NK-92 (cell line): Measurements from ENCODE around the gene GSN.

Experiments used
- DNase-seq: peaks from one replicate; lab custom pipeline; 2025; ENCODE audit not compliant: unreplicated experiment; lab: John Stamatoyannopoulos, UW

Gene GSN

DNA sequence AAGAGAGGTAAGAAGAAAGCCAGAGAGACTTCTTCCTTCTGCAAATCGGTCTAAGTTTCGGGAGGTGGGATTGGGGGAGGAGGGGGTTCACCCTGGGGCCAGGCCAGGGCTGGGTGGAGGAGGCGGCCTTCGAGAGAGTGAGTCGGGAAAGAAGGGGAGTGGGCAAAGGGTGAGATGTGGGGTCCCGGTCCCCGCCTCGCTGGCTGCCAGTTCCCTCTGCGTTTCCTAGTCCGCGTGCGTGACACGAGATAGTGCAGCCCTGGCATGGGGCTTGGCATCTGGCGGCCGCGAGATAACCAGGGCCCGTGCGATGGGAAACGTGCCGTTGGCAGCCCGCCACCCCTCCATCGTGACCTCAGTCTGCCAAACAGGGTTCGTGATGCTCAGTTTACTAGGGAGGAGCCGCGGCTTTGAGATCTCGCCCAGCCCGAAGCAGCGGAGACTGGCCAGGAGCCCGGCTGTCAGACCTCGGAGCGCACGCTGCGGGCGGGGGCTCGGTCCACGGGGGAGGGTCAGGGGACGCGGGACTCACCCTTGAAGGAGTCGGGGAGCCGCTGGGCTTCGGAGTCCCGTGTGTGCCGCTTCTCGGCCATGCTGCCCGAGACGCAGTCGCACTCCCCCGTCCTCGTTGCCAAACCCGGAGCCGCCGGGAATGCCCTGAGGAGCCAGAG is 101.8 kb downstream of the GSN start, which contains the start of gene STOM:
Gene STOM (minus strand): TSS at position 656 of the 671 bp plus-strand sequence. CDS start 63 bp downstream, at position 593.
- DNase-seq = no peak

DNA sequence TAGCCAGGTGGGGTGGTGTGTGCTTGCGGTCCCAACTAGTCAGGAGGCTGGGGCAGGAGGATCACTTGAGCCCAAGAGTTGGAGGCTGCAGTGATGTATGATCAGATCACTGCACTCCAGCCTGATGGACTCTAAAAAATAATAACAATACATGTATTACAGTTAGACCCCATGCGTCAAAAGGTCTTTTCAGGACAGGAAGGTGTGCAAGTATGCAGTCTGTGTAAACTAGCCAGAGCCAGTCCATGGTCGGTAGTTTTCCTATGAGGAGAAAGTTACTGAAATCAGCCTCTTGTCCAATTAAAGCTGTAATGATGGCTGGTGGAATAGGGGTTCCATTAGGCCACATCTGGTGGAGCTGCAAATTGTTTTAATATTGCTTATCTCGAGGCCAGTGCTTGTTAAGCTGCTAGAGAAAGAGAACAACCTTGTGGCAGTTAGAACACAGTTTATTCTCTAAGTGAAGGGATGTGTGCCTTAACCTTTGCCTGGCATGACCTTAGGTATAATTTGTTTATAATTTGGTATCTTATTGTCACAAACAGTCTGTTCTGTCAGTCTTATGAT is 103.6 kb downstream of the GSN start:
- no peak for DNase-seq

DNA sequence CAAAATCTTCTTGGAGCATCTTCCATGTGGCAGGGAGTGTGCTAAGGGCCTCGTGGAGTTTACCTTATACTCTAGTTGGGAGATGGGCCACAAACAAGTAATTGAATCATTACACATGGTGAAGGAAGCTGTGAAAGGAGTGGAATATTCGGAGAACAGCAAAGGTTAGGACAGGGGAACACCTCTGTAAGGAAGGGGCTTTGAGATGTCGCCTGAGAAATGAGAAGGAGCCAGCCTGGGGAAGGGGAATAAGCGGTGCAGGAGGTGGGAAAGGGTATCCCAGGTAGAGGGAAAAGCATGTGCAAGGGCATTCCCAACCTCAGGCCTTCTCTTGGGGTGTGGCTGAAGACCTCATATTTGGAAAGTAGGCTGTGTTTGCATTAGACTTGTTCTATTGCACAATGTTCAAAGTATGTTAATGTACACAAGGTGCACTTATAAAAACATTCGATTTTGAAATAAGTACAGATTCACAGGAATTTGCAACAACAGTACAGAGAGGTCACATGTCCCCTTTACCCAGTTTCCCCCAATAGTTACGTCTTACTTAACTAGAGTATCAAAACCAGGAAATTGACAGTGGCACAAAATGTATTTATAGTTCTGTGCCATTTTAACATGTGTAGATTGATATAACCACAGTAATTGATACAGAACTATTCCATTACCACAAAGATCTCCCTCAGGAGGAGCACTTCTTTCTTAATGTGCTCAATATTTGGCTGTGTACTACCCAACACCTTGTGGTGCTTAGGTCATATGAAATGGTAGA is 104.5 kb downstream of the GSN start:
- DNase-seq = no peak

DNA sequence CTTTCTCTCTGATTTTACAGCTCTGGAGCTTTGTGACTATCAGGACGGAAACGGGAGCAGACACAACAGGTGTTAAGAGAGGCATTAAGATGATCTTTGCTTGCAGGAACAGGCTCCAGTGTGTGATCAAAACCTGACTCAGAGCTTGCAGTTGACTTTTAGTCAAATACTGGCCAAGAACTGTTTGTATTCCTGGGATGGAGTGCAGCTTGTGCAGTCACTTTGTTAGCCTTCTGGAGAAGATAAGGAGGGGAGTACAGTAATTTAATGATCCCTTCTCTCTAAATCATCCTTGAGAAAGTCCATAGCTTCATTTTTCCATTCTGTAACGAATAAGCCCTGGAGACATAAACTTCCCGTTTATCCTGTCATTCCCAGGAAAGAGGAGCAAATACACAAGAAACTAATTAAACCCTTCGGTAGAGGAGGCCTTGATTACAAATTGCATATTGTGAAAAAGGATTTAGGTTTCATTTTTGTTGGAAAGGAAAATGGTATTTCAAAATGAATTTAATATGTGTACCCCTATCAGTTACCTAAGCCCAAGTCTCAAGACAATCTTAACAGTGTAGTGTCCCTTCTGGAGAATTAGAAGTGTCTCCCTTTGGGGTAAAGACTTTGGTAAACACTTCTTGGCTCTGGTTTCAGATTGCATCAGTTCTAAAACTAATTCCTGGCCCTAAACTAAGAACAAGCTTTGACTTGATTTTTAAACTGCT is 105.2 kb downstream of the GSN start:
- no peak for DNase-seq

DNA sequence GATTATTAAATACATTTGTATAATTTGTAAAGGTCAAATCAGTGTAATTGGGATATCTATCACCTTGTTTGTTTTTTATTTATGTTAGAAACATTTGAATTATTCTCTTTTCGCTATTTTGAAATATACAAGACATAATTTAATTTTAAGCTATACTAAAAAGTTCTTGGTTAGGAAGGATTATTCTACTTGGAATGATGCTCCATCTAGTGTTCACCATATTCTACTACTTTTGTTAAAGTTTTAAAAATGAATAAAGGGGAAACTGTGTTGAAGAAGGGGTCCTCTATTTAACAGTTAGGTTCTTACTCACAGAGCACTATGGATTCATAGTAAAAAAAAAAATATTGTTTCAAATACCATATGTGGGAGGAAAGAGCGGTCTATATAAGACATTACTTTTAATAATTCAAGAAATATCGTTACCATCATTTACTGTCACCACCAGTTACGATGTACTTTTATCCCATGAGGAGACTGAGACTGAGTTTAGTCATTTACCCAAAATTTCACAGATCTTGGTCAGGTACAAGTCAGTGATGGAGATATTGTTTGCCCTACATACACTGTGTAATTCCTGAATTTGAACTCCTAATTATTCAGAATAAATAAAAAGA is 108.4 kb downstream of the GSN start:
- DNase-seq = no peak

DNA sequence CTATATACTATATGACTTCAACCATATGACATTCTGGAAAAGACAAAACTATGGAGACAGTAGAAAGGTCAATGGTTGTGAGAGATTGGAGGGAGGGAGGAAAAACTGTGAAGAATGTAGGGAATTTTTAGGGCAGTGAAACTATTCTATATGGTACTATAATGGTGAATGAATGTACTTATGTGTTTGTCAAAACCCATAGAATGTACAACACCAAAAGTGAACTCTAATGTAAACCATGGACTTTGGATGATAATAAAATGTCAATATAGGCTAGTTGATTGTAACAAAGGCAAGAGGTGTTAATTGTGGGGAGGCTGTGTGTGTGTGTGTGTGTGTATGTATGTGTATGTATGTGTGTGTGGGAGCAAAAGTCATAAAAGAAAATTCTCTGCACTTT is 112.9 kb downstream of the GSN start:
- DNase-seq = no peak
